ENCODE measurements around the gene RNF220. TPM values are rescaled to one million over a fixed set of nuclear protein-coding genes. Genes with fewer than 3 reads are reported as not detected.

The RNF220 gene
- total and polyA plus RNA-seq, 2 experiments from 2014 or later, result 47.4 to 123 TPM

GRCh38 chr1:44644806-44645205, 239.8 kb downstream of the RNF220 start:
- H3K27me3 ChIP-seq (replicated peaks; ENCODE audit: insufficient read depth), result no peaks in the 10 kb centered on the region
- no peak for DNase-seq
- in situ Hi-C loops (cut with MboI), result no loop called here
- H2AFZ ChIP-seq, result no peak overlapping the region
- peaks cover 4% of the 10 kb centered on the region; the same call in 1 of the 2 replicates for H3F3A ChIP-seq (ENCODE audit: insufficient read depth)
- no peak overlapping the region for H3K9ac ChIP-seq
- H3K36me3 ChIP-seq (ENCODE audit: low read depth), result peaks cover 6% of the 10 kb centered on the region; the same call in 1 of the 2 replicates
- 75 to 79% methylated on average over 7 of the region's 7 CpGs for WGBS, 2 experiments (ENCODE audit: low coverage in 1 of 2, low lambda C conversion rate in 2 of 2, missing lambda C conversion rate in 2 of 2)
- peak overlapping the region; percentile 71 for H3K27ac ChIP-seq
- peaks cover 11% of the 10 kb centered on the region for H3K4me1 ChIP-seq (ENCODE audit: insufficient read depth)
- no peaks in the 10 kb centered on the region for H4K20me1 ChIP-seq (ENCODE audit: insufficient read depth)
- H3K9me3 ChIP-seq (ENCODE audit: low read depth), result no peaks in the 10 kb centered on the region
- TF ChIP-seq EZH2phosphoT487 (IDR thresholded peaks at IDR 0.05; ENCODE audit: insufficient read depth, low read depth), result no peak
- TF ChIP-seq EZH2 (IDR thresholded peaks at IDR 0.05; ENCODE audit: insufficient read depth, poor library complexity, severe bottlenecking), result no peak
- no peaks in the 10 kb centered on the region for H3K79me2 ChIP-seq (ENCODE audit: insufficient read depth)
- H3K4me2 ChIP-seq (ENCODE audit: unreplicated experiment), result no peak overlapping the region
- H3K4me3 ChIP-seq, result no peak overlapping the region
- no peaks in the 10 kb centered on the region for H3K9me2 ChIP-seq (ENCODE audit: insufficient read depth)

DNA sequence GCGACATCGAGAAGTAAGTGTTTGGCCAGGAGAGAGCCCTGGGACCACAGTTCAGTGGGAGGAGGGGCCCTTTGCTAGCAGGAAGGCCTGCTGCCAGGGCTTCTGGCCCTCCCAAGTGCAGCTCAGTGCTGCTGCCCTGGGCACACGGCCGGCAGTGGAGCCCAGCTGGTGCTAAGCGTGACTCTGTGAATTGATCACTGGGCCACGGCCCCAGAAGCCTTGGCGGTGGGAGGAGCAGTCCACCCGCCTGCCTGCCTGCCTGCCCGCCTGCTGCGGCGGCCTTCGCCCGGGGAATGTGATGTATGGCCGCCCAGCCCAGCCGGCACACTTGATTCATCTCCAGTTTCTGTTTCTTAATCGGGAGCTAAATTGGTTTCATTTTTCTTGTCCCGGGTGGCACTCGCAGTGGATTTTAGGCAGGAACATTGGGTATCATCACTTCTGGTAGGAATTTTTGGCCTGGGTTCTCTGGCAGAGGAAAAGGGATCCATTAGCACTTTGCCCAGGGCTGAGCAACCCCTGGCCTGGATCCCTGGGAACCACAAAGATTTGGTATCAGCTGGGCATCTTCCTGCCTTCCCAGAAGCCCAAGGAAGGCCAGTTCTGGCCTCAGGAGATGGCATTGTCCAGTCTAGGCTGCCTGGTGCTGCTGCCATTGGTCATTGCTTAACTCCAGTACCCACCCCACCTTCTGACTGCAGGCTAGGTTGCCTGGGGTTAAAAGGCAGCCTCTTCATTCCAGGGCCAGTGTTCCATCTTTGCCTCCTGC, 240.6 kb downstream of the RNF220 start:
- Histone ChIP-seq H3K36me3 (ENCODE audit: low read depth) (peaks cover 5% of the 10 kb centered on the region; the same call in 1 of the 2 replicates), H3K79me2 (ENCODE audit: insufficient read depth) (no peaks in the 10 kb centered on the region), H3K4me1 (ENCODE audit: insufficient read depth) (peaks cover 11% of the 10 kb centered on the region), H3K9me3 (ENCODE audit: low read depth) (no peaks in the 10 kb centered on the region), H4K20me1 (ENCODE audit: insufficient read depth) (no peaks in the 10 kb centered on the region), H3F3A (ENCODE audit: insufficient read depth) (peaks cover 4% of the 10 kb centered on the region; the same call in 1 of the 2 replicates), H3K4me3 (0 out of 2 replicates have a peak overlapping the region, but pooled peaks have one; percentile 5), H3K27ac (peak overlapping the region; percentile 71), H3K9ac (peak overlapping the region; percentile 56), H2AFZ (peak overlapping the region; percentile 50), H3K9me2 (ENCODE audit: insufficient read depth) (no peaks in the 10 kb centered on the region), H3K27me3 (replicated peaks; ENCODE audit: insufficient read depth) (no peaks in the 10 kb centered on the region), H3K4me2 (ENCODE audit: unreplicated experiment) (peak overlapping the region; percentile 23)
- peak; percentile 88 for DNase-seq
- 18 to 29% methylated on average over 17 to 18 of the region's 18 CpGs for WGBS, 2 experiments (ENCODE audit: low coverage in 1 of 2, low lambda C conversion rate in 2 of 2, missing lambda C conversion rate in 2 of 2)
- in situ Hi-C loops (cut with MboI), result no loop called here
- TF ChIP-seq EZH2phosphoT487 (IDR thresholded peaks at IDR 0.05; ENCODE audit: insufficient read depth, low read depth), result no peak
- TF ChIP-seq EZH2 (IDR thresholded peaks at IDR 0.05; ENCODE audit: insufficient read depth, poor library complexity, severe bottlenecking), result no peak

- Histone ChIP-seq H2AFZ (no peak overlapping the region), H3K27me3 (replicated peaks; ENCODE audit: insufficient read depth) (no peaks in the 10 kb centered on the region), H3K36me3 (ENCODE audit: low read depth) (no peaks in the 10 kb centered on the region), H3K4me1 (ENCODE audit: insufficient read depth) (peaks cover 11% of the 10 kb centered on the region), H4K20me1 (ENCODE audit: insufficient read depth) (no peaks in the 10 kb centered on the region), H3K9me3 (ENCODE audit: low read depth) (no peaks in the 10 kb centered on the region), H3K4me3 (no peak overlapping the region), H3F3A (ENCODE audit: insufficient read depth) (peaks cover 4% of the 10 kb centered on the region; the same call in 1 of the 2 replicates), H3K9ac (no peak overlapping the region), H3K79me2 (ENCODE audit: insufficient read depth) (no peaks in the 10 kb centered on the region), H3K27ac (peak overlapping the region; percentile 71), H3K9me2 (ENCODE audit: insufficient read depth) (no peaks in the 10 kb centered on the region), H3K4me2 (ENCODE audit: unreplicated experiment) (no peak overlapping the region)
- WGBS, 2 experiments (ENCODE audit: low coverage in 1 of 2, low lambda C conversion rate in 2 of 2, missing lambda C conversion rate in 2 of 2), result 91 to 92% methylated on average over 28 of the region's 28 CpGs
- TF ChIP-seq EZH2 (IDR thresholded peaks at IDR 0.05; ENCODE audit: insufficient read depth, poor library complexity, severe bottlenecking) (no peak), EZH2phosphoT487 (IDR thresholded peaks at IDR 0.05; ENCODE audit: insufficient read depth, low read depth) (no peak)
- DNase-seq, result no peak
- in situ Hi-C loops (cut with MboI), result no loop called here
These were observed 241.4 kb downstream of the RNF220 start for GRCh38 chr1:44646261-44647110.

DNA sequence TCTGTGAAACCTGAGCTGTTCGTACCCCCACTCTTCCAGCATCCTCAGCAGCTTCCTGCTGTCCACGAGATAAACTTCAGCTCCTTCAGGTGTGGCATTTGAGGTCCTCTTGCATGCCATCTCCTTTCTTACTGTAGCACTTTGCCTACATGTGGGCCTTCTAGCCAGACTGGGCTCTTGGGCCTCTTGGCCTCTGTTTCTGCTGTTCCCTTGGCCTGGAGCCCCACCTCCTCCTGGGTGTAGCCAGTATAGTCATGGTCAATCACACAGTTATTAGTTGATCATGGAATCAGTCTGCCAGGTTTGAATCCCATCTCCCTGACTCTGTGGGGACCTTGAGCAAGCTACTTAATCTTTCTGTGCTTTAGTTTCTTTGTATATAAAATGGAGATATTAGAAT, 242.8 kb downstream of the RNF220 start:
- no peak for DNase-seq
- Histone ChIP-seq H3K9ac (no peak overlapping the region), H2AFZ (no peak overlapping the region), H3K4me1 (ENCODE audit: insufficient read depth) (peaks cover 11% of the 10 kb centered on the region), H3K36me3 (ENCODE audit: low read depth) (no peaks in the 10 kb centered on the region), H4K20me1 (ENCODE audit: insufficient read depth) (no peaks in the 10 kb centered on the region), H3K4me2 (ENCODE audit: unreplicated experiment) (no peak overlapping the region), H3K9me2 (ENCODE audit: insufficient read depth) (no peaks in the 10 kb centered on the region), H3K27me3 (replicated peaks; ENCODE audit: insufficient read depth) (no peaks in the 10 kb centered on the region), H3K4me3 (no peak overlapping the region), H3F3A (ENCODE audit: insufficient read depth) (peaks cover 11% of the 10 kb centered on the region; the same call in 1 of the 2 replicates), H3K27ac (no peak overlapping the region), H3K9me3 (ENCODE audit: low read depth) (no peaks in the 10 kb centered on the region), H3K79me2 (ENCODE audit: insufficient read depth) (no peaks in the 10 kb centered on the region)
- TF ChIP-seq EZH2 (IDR thresholded peaks at IDR 0.05; ENCODE audit: insufficient read depth, poor library complexity, severe bottlenecking) (no peak), EZH2phosphoT487 (IDR thresholded peaks at IDR 0.05; ENCODE audit: insufficient read depth, low read depth) (no peak)
- WGBS, 2 experiments (ENCODE audit: low coverage in 1 of 2, low lambda C conversion rate in 2 of 2, missing lambda C conversion rate in 2 of 2), result 97 to 98% methylated on average over 2 of the region's 2 CpGs
- in situ Hi-C loops (cut with MboI), result no loop called here
